Glutamatergic neuron (in vitro differentiated cells): ENCODE results near the gene PKMYT1. TPM values are rescaled to one million over a fixed set of nuclear protein-coding genes. Genes with fewer than 3 reads are reported as not detected.
A peak's percentile ranks its signal among the peaks of the same experiment; 100 is the strongest.

ENCODE experiments used
- DNase-seq: peaks from one replicate; pipeline ENCODE4 v3.0.0; 2022
- H3K27ac Mint-ChIP-seq: one replicate; pipeline ENCODE4 v1.8.0; 2020; ENCODE audit warnings: mild to moderate bottlenecking, mixed read lengths, inconsistent platforms; ENCODE audit not compliant: unreplicated experiment
- H3K27me3 Mint-ChIP-seq: one replicate; pipeline ENCODE4 v1.8.0; 2020; ENCODE audit warnings: mild to moderate bottlenecking, moderate library complexity, mixed read lengths, inconsistent platforms; ENCODE audit not compliant: unreplicated experiment
- H3K36me3 Mint-ChIP-seq: one replicate; pipeline ENCODE4 v1.8.0; 2020; ENCODE audit warnings: mild to moderate bottlenecking, mixed read lengths, inconsistent platforms; ENCODE audit not compliant: unreplicated experiment
- H3K4me1 Mint-ChIP-seq: one replicate; pipeline ENCODE4 v1.8.0; 2020; ENCODE audit warnings: mild to moderate bottlenecking, low read depth, mixed read lengths, inconsistent platforms; ENCODE audit not compliant: unreplicated experiment
- H3K4me3 Mint-ChIP-seq: one replicate; pipeline ENCODE4 v1.8.0; 2020; ENCODE audit warnings: mild to moderate bottlenecking, mixed read lengths, inconsistent platforms; ENCODE audit not compliant: unreplicated experiment
- H3K9me3 Mint-ChIP-seq: one replicate; pipeline ENCODE4 v1.8.0; 2020; ENCODE audit warnings: mild to moderate bottlenecking, moderate library complexity, mixed read lengths, inconsistent platforms; ENCODE audit not compliant: unreplicated experiment
- CTCF ChIP-seq: fragments of 200-600 bp; sonication (generic); IDR thresholded peaks from one replicate; pipeline ENCODE4 v1.5.0; 2021; ENCODE audit not compliant: partially characterized antibody, unreplicated experiment
- total RNA-seq: library from RNA; stranded (reverse); fragmentation: NEBNext Ultra II Directional; extraction: Animal tissue kit (Norgen Biotek cat#: 25700); gene quantifications from one replicate; pipeline ENCODE4 v1.2.1, GENCODE V29; 2021; ENCODE audit not compliant: unreplicated experiment

Gene PKMYT1
- total RNA-seq, 1 donor from 2014 or later: 8.5 TPM

GRCh38 chr16:3023669-3024478 is 43.6 kb upstream of the PKMYT1 start, which contains the start of the genes HCFC1R1 and THOC6:
Gene HCFC1R1, minus strand, starts transcription at chr16:3023942. Its CDS starts 1 bp downstream, at chr16:3023941.
Gene THOC6, plus strand, starts transcription at chr16:3024035. Its CDS starts 292 bp downstream, at chr16:3024327.
- peak; percentile 95 for DNase-seq
- Mint-ChIP-seq H3K9me3 (peaks cover 2% of the 10 kb centered on the region), H3K27me3 (peaks cover 13% of the 10 kb centered on the region), H3K36me3 (no peaks in the 10 kb centered on the region), H3K4me3 (peak within 1 kb of the TSS; percentile 90), H3K27ac (peak within 1 kb of the TSS; percentile 96), H3K4me1 (peaks cover 18% of the 10 kb centered on the region)
- no peak for TF ChIP-seq CTCF

DNA sequence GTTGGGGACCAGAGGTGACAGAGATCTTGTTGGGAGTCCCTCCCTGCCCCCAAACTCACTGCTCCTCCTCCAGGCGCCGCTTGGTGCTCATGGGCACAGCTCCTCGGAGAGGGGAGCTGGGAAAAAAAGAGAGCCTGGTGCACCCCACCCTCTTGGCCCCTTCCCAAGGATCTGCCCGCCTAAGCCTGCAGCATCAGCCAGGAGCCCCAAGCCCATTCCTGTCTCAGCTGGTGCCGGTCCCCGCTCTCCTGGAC is 43.1 kb upstream of the PKMYT1 start:
- H3K36me3 Mint-ChIP-seq: no peaks in the 10 kb centered on the region
- peak overlapping the region; percentile 96 for H3K27ac Mint-ChIP-seq
- H3K9me3 Mint-ChIP-seq: peaks cover 2% of the 10 kb centered on the region
- peak overlapping the region; percentile 90 for H3K4me3 Mint-ChIP-seq
- TF ChIP-seq CTCF: no peak
- H3K27me3 Mint-ChIP-seq: peaks cover 11% of the 10 kb centered on the region
- H3K4me1 Mint-ChIP-seq: peaks cover 18% of the 10 kb centered on the region
- DNase-seq: no peak

- peak overlapping the region; percentile 96 for H3K27ac Mint-ChIP-seq
- peaks cover 13% of the 10 kb centered on the region for H3K27me3 Mint-ChIP-seq
- DNase-seq: peak; percentile 51
- no peak for TF ChIP-seq CTCF
- peaks cover 2% of the 10 kb centered on the region for H3K9me3 Mint-ChIP-seq
- H3K4me1 Mint-ChIP-seq: peaks cover 18% of the 10 kb centered on the region
- H3K36me3 Mint-ChIP-seq: no peaks in the 10 kb centered on the region
- peak overlapping the region; percentile 90 for H3K4me3 Mint-ChIP-seq
Observed at GRCh38 chr16:3022684-3023414, 42.6 kb upstream of the PKMYT1 start.

- no peak for TF ChIP-seq CTCF
- peak; percentile 59 for DNase-seq
- Mint-ChIP-seq H3K4me3 (peak overlapping the region; percentile 90), H3K9me3 (peaks cover 2% of the 10 kb centered on the region), H3K36me3 (no peaks in the 10 kb centered on the region), H3K27ac (no peak overlapping the region), H3K27me3 (peaks cover 13% of the 10 kb centered on the region), H3K4me1 (peaks cover 16% of the 10 kb centered on the region)
Observed at GRCh38 chr16:3022208-3022683, 42.0 kb upstream of the PKMYT1 start.
